Heart right ventricle (tissue), 16 donors: ENCODE measurements around the gene MAML2. TPM values are rescaled to one million over a fixed set of nuclear protein-coding genes. Genes with fewer than 3 reads are reported as not detected.

ENCODE experiments used
- ATAC-seq, 8 donors: fragments of 200-7000 bp; cut with Tn5 transposase; one replicate each; pipeline ENCODE4 v1.9.1; 2020; ENCODE audit warnings: mild to moderate bottlenecking in 8 of 8, moderate library complexity in 8 of 8, moderate number of reproducible peaks in 1 of 8
- DNase-seq, 2 donors: peaks; one replicate each; pipeline ENCODE4 v3.0.0-alpha.2; 2020
- H3K27ac ChIP-seq, 10 donors: fragments of 200-600 bp; sonication (generic) in 2 of 10; one replicate each; pipeline versions ENCODE4 v1.5.0 to v1.8.0; 2020 to 2022; ENCODE audit warnings: mild to moderate bottlenecking in 3 of 10
- H3K27me3 ChIP-seq, 7 donors: fragments of 200-600 bp; one replicate each; pipeline ENCODE4 v1.8.0; 2021 to 2022; ENCODE audit warnings: mild to moderate bottlenecking in 2 of 7
- H3K36me3 ChIP-seq, 9 donors: fragments of 200-600 bp; sonication (generic) in 1 of 9; one replicate each; pipeline versions ENCODE4 v1.5.0 to v1.8.0; 2020 to 2022; ENCODE audit warnings: mild to moderate bottlenecking in 2 of 9
- H3K4me1 ChIP-seq, 9 donors: fragments of 200-600 bp; sonication (generic) in 1 of 9; one replicate each; pipeline versions ENCODE4 v1.5.0 to v1.8.0; 2020 to 2022; ENCODE audit warnings: mild to moderate bottlenecking in 4 of 9
- H3K4me3 ChIP-seq, 10 donors: fragments of 200-600 bp; sonication (generic) in 2 of 10; one replicate each; pipeline versions ENCODE4 v1.5.0 to v1.8.0; 2020 to 2022; ENCODE audit warnings: mild to moderate bottlenecking in 7 of 10, moderate library complexity in 2 of 10
- H3K9me3 ChIP-seq, 11 donors: fragments of 200-600 bp in 10 of 11; sonication (generic) in 2 of 11; one replicate each; pipeline versions ENCODE4 v1.5.0 to v1.8.0; 2013 to 2022; ENCODE audit warnings: mild to moderate bottlenecking in 2 of 11, control low read depth in 1 of 11, moderate library complexity in 1 of 11
- WGBS, 2 donors: extraction: QIAGEN DNeasy Blood & Tissue Kit; methylation state at CpG; one replicate each; pipeline ENCODE4 v1.1.7; 2013; ENCODE audit warnings: inconsistent platforms in 1 of 2; 5-methylcytosine and 5-hydroxymethylcytosine counted together
- intact Hi-C, 10 donors: fragments of 100-400 bp; cut with DNase I; formaldehyde crosslinking; loops; one replicate each; pipeline versions ENCODE4 v1.11.1 to v1.14.2; 2022
- polyA plus RNA-seq, 2 donors: library from polyadenylated mRNA; stranded (reverse); fragments of 200-250 nt; gene quantifications; one replicate each; pipeline ENCODE4 v1.2.3, GENCODE V29; 2013
- total RNA-seq, 10 donors: library from RNA; stranded (reverse); fragmentation: NEBNext Ultra II Directional in 3 of 10; extraction: Animal tissue kit (Norgen Biotek cat#: 25700) in 3 of 10; gene quantifications; one replicate each; pipeline versions ENCODE4 v1.2.1 to v1.2.4, GENCODE V29; 2021 to 2023
- TF ChIP-seq, protein P1 (sequence below), 9 donors: fragments of 200-600 bp; sonication (generic) in 2 of 9; IDR thresholded peaks; one replicate each; pipeline versions ENCODE4 v1.5.0 to v1.8.0; 2021 to 2022; ENCODE audit warnings: antibody characterized with exemption in 9 of 9, mild to moderate bottlenecking in 5 of 9, moderate library complexity in 1 of 9
- donor health status: Arrhythmogenic right ventricular cardiomyopathy.
- donor health status: ischemic (EF 13 %, LVEDD 7.1; RV severe dilation, severe dysfunction).
- donor health status: healthy with polysubstance abuse.
- donor health status: DM: no; HTN: yes; CAD: no.
- donor health status: DM: no; HTN: no; CAD: no.
- donor health status: ischemic (EF 25% LVEDD 6.9; RV normal size, moderate dysfunction).
- donor health status: ischemic (EF 25% LVEDD 5.7; RV mildly dilated, moderate dysfunction).
- donor health status: healthy.
- donor health status: DM: yes; HTN: yes; CAD: no.
- donor health status: Ischemic cardiomyopathy.
- donor health status: ischemic (EF 35%, LVEDD 5.7; RV mildly dilated, moderate dysfunction).
- donor health status: nonischemic (EF 11% LVEDD 7.7; RV severe dilation, severe dysfunction).
- donor health status: DM: yes; HTN: yes; CAD: no.
- donor health status: PGD.
- donor health status: ischemic (EF 29% LVEDD 5.4; RV normal size, mild dysfunction).
- donor health status: nonischemic (EF 23%, LVEDD 6.1; RV moderate dilation, normal function).

The MAML2 gene
- total and polyA plus RNA-seq, 12 donors: 1.3 to 6.1 (median 4.1) TPM

DNA sequence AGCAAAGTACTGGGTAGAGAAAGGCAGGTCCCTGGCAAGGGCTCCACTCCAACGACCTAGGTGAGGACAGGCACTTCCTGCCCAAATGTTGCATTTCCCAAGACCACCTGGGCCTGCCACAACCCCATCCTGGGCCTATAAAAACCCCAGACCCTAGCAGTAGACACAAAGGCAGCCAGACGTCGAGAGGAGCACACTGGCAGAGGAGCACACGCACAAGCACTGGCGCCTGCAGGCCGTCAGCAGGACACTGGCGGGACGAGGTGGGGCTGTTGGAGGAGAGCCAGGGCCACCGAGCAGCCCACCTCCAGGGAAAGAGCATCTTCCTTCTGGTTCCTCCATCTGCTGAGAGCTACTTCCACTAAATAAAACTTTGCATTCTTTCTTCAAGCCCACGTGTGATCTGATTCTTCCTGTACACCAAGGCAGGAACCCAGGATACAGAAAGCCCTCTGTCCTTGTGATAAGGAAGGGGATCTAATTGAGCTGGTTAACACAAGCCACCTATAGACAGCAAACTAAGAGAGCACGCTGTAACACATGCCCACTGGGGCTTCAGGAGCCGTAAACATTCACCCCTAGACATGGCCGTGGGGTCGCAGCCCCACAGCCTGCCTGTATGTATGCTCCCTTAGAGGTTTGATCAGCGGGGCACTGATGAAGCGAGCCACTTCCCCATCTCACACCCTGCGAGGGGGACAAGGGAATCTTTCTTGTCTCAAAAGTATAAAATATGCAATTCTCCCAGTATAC, 329.4 kb downstream of the MAML2 start:
- Histone ChIP-seq H3K4me3 (no peak overlapping the region), H3K27me3 (no peaks in the 10 kb centered on the region), H3K9me3 (no peaks in the 10 kb centered on the region), H3K27ac (peak overlapping the region in 2 of 10 donors; percentile 14 to 33), H3K36me3 (no peaks in the 10 kb centered on the region), H3K4me1 (peaks cover 0 to 32% (median 9%) of the 10 kb centered on the region in 9 donors)
- ATAC-seq (no peak), DNase-seq (no peak)
- 76 to 80% methylated on average over 17 of the region's 17 CpGs for WGBS, 2 donors
- intact Hi-C loops: loop anchor here in 1 of 10 donors (5.0 kb wide), 1 partner anchor 329 kb away; the partner anchor contains the start of gene MAML2
- TF ChIP-seq, protein P1, sequence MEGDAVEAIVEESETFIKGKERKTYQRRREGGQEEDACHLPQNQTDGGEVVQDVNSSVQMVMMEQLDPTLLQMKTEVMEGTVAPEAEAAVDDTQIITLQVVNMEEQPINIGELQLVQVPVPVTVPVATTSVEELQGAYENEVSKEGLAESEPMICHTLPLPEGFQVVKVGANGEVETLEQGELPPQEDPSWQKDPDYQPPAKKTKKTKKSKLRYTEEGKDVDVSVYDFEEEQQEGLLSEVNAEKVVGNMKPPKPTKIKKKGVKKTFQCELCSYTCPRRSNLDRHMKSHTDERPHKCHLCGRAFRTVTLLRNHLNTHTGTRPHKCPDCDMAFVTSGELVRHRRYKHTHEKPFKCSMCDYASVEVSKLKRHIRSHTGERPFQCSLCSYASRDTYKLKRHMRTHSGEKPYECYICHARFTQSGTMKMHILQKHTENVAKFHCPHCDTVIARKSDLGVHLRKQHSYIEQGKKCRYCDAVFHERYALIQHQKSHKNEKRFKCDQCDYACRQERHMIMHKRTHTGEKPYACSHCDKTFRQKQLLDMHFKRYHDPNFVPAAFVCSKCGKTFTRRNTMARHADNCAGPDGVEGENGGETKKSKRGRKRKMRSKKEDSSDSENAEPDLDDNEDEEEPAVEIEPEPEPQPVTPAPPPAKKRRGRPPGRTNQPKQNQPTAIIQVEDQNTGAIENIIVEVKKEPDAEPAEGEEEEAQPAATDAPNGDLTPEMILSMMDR (IDR thresholded peaks at IDR 0.05): no peak

DNA sequence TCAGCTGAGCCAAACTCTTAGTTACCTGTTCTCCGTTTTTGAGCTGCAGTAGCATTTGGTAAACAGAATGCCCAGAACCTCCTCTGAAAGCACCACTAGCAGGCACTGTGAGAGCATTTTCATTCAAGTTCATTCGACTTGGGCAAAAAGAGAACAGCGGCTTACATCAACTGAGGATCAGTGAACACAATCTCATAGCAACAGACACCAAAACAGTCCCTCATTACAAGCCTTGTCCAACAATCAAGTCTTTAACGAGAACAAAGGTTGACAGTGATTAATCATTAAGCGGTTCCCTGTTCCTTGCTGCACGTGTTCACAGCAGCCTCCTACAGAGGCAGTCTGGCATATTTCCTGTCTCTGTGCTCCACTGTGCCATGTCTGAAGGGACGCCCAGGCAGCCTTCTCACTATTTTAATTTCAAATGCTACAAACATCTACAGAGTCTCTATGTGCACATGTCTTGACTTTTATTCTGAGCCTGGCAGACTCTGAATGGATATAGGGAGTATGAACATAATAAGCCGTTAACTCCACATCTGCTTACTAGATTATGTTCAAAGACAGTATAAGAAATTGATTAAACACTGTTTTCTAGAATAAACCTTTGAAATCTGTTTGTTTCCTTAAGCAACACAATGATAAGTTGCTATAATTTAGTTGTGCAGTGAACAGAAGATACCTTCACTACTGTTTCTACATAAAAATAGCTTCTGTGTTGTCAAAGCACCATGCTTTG, 330.7 kb downstream of the MAML2 start:
- DNase-seq (peak in 1 of 2 donors; percentile 43), ATAC-seq (peak; percentile 64 to 91 (median 80))
- peaks cover 0 to 32% (median 9%) of the 10 kb centered on the region in 9 donors for H3K4me1 ChIP-seq
- no peaks in the 10 kb centered on the region for H3K9me3 ChIP-seq
- WGBS, 2 donors: 28 to 33% methylated on average over 8 of the region's 8 CpGs
- peak overlapping the region in 1 of 10 donors; percentile 0 for H3K4me3 ChIP-seq
- intact Hi-C loops: loop anchor here in 2 of 10 donors (1.0 to 5.0 kb wide), 2 partner anchors 330 to 331 kb away; partner anchors contain the start of gene MAML2 (in 2 of the 2)
- TF ChIP-seq, protein P1 (IDR thresholded peaks at IDR 0.05): peak in 8 of 9 donors; percentile 10 to 66 (median 44)
- H3K27me3 ChIP-seq: no peaks in the 10 kb centered on the region
- H3K36me3 ChIP-seq: no peaks in the 10 kb centered on the region
- peak overlapping the region in 7 of 10 donors; percentile 5 to 65 (median 42) for H3K27ac ChIP-seq

DNA sequence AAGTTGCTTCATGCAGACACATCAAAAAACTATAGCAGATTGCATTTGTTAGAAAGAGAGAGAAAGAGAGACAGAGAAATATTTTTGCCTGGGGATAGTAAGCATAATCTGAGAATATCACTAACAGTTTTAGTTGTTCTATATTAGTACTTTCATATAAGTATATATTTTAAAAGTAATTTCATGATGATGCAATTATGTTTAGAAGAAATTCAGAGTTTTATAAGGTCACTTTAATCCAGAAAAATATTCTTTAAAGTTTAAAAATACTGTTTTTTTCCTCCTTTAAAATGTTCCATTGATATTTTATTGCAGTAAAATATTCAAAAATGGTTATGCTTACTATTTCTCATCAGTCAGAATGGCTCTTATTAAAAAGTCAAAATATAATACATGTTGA, 332.3 kb downstream of the MAML2 start:
- Histone ChIP-seq H3K4me1 (peaks cover 0 to 32% (median 9%) of the 10 kb centered on the region in 9 donors), H3K9me3 (no peaks in the 10 kb centered on the region), H3K27me3 (no peaks in the 10 kb centered on the region), H3K27ac (no peak overlapping the region), H3K36me3 (no peaks in the 10 kb centered on the region), H3K4me3 (no peak overlapping the region)
- no peak for ATAC-seq
- TF ChIP-seq, protein P1 (IDR thresholded peaks at IDR 0.05): no peak
- intact Hi-C loops: loop anchor here in 1 of 10 donors (5.0 kb wide), 1 partner anchor 332 kb away; the partner anchor contains the start of gene MAML2
- no peak for DNase-seq

DNA sequence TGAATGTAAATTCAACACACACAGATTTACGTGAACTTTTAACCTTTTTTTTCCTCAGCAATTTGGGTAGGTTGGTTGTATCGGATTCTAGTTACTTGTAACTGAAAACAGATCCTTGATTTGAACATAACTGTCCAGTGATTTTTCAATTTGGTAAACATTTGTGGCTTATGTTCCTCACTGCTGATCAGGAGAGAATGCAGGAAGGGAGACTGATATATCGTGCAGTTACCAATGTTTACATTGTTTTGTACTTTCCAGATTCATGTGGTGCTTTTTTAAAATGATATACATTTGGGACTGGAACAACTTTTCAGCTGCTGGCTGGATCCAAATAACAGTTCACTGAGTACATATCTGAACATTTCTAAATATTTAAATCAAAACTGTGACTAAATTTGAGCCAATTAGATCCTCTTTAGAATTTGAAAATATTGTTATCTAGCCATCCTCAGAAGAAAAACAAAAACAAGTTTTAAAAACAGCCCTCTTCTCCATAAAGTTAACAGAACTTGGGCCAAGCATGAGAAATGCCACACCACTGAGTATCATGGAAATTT, 334.8 kb downstream of the MAML2 start:
- WGBS, 2 donors: 74 to 78% methylated on average over 3 of the region's 3 CpGs
- Histone ChIP-seq H3K27ac (no peak overlapping the region), H3K36me3 (no peaks in the 10 kb centered on the region), H3K4me1 (peaks cover 0 to 27% (median 9%) of the 10 kb centered on the region in 9 donors), H3K4me3 (no peak overlapping the region), H3K9me3 (no peaks in the 10 kb centered on the region), H3K27me3 (no peaks in the 10 kb centered on the region)
- no peak for DNase-seq
- intact Hi-C loops: no loop called here
- TF ChIP-seq, protein P1 (IDR thresholded peaks at IDR 0.05): no peak
- no peak for ATAC-seq
